ENCODE data around the gene SPINT1. TPM values are rescaled to one million over a fixed set of nuclear protein-coding genes. Genes with fewer than 3 reads are reported as not detected.
A peak's percentile ranks its signal among the peaks of the same experiment; 100 is the strongest.

Gene SPINT1
- total RNA-seq, 1 donor from 2014 or later: 6.0 TPM

DNA sequence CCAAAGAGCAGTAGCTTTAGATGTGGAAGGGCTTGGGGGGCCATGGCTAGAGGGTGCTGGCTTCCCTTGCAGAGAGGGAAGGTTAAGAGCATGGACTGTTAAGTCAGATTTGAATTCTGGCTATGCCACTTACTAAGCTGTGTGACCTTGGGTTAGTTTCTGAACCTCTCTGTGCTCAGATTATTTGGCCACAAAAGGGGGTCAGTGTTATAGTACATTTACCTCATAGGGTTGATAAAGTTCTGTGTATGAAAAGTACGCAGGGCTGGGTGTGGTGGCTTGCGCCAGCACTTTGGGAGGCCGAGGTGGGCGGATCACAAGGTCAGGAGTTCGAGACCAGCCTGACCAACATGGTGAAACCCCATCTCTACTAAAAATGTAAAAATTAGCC, 57.2 kb downstream of the SPINT1 start:
- Mint-ChIP-seq H3K4me1 (ENCODE audit: low read depth, unreplicated experiment) (peaks cover 11% of the 10 kb centered on the region), H3K27ac (ENCODE audit: unreplicated experiment) (no peak overlapping the region), H3K9me3 (ENCODE audit: unreplicated experiment) (peaks cover 5% of the 10 kb centered on the region), H3K36me3 (ENCODE audit: unreplicated experiment) (no peaks in the 10 kb centered on the region), H3K4me3 (ENCODE audit: unreplicated experiment) (peak overlapping the region; percentile 34), H3K27me3 (ENCODE audit: unreplicated experiment) (peaks cover 3% of the 10 kb centered on the region)
- TF ChIP-seq, protein P1, sequence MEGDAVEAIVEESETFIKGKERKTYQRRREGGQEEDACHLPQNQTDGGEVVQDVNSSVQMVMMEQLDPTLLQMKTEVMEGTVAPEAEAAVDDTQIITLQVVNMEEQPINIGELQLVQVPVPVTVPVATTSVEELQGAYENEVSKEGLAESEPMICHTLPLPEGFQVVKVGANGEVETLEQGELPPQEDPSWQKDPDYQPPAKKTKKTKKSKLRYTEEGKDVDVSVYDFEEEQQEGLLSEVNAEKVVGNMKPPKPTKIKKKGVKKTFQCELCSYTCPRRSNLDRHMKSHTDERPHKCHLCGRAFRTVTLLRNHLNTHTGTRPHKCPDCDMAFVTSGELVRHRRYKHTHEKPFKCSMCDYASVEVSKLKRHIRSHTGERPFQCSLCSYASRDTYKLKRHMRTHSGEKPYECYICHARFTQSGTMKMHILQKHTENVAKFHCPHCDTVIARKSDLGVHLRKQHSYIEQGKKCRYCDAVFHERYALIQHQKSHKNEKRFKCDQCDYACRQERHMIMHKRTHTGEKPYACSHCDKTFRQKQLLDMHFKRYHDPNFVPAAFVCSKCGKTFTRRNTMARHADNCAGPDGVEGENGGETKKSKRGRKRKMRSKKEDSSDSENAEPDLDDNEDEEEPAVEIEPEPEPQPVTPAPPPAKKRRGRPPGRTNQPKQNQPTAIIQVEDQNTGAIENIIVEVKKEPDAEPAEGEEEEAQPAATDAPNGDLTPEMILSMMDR (IDR thresholded peaks at IDR 0.05; ENCODE audit: partially characterized antibody, unreplicated experiment): no peak
- DNase-seq: no peak

DNA sequence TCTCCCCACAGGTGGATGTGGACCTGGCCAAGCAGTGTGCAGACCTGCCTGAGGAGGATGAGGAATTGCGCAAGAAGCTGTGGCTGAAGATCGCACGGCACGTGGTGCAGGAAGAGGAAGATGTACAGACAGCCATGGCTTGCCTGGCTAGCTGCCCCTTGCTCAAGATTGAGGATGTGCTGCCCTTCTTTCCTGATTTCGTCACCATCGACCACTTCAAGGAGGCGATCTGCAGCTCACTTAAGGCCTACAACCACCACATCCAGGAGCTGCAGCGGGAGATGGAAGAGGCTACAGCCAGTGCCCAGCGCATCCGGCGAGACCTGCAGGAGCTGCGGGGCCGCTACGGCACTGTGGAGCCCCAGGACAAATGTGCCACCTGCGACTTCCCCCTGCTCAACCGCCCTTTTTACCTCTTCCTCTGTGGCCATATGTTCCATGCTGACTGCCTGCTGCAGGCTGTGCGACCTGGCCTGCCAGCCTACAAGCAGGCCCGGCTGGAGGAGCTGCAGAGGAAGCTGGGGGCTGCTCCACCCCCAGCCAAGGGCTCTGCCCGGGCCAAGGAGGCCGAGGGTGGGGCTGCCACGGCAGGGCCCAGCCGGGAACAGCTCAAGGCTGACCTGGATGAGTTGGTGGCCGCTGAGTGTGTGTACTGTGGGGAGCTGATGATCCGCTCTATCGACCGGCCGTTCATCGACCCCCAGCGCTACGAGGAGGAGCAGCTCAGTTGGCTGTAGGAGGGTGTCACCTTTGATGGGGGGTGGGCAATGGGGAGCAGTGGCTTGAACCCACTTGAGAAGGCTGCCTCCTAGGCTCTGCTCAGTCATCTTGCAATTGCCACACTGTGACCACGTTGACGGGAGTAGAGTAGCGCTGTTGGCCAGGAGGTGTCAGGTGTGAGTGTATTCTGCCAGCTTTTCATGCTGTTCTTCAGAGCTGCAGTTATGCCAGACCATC, 59.0 kb downstream of the SPINT1 start:
- no peaks in the 10 kb centered on the region for H3K36me3 Mint-ChIP-seq (ENCODE audit: unreplicated experiment)
- peaks cover 5% of the 10 kb centered on the region for H3K9me3 Mint-ChIP-seq (ENCODE audit: unreplicated experiment)
- peak overlapping the region; percentile 43 for H3K27ac Mint-ChIP-seq (ENCODE audit: unreplicated experiment)
- H3K27me3 Mint-ChIP-seq (ENCODE audit: unreplicated experiment): peaks cover 3% of the 10 kb centered on the region
- H3K4me3 Mint-ChIP-seq (ENCODE audit: unreplicated experiment): no peak overlapping the region
- no peak for DNase-seq
- peaks cover 11% of the 10 kb centered on the region for H3K4me1 Mint-ChIP-seq (ENCODE audit: low read depth, unreplicated experiment)
- TF ChIP-seq, protein P1 (IDR thresholded peaks at IDR 0.05; ENCODE audit: partially characterized antibody, unreplicated experiment): no peak

DNA sequence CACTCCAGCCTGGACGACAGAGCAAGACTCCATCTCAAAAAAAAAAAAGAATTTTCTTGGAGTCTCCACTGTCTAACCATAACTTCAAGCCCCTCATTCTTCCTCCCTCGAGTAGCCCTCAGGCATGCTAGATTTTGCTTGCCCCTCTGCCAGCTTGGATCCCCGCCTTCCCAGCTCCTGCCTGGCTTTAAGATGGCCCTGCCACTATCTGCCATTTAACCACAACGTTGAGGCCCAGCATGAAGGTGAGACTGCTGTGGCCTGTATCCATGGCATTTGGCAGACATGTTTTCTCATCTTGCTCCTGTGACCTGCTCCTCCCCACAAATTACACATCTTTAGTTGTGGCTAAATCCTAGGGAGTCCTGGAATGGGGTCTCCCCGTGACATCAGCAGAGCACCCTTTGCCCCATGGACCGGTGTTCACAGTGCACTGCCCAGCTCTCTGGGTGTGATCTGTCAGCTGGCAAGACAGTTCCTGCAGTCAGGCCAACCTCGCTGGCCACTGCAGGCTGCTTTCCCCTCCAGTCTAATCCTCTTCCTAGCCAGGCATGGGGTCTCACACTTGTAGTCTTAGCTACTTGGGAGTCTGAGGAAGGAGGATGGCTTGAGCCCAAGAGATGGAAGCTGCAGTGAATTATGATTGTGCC, 60.8 kb downstream of the SPINT1 start:
- TF ChIP-seq, protein P1 (IDR thresholded peaks at IDR 0.05; ENCODE audit: partially characterized antibody, unreplicated experiment): no peak
- no peaks in the 10 kb centered on the region for H3K36me3 Mint-ChIP-seq (ENCODE audit: unreplicated experiment)
- peak overlapping the region; percentile 63 for H3K4me3 Mint-ChIP-seq (ENCODE audit: unreplicated experiment)
- H3K27me3 Mint-ChIP-seq (ENCODE audit: unreplicated experiment): peaks cover 3% of the 10 kb centered on the region
- H3K9me3 Mint-ChIP-seq (ENCODE audit: unreplicated experiment): peaks cover 5% of the 10 kb centered on the region
- no peak for DNase-seq
- H3K27ac Mint-ChIP-seq (ENCODE audit: unreplicated experiment): peak overlapping the region; percentile 17
- peaks cover 21% of the 10 kb centered on the region for H3K4me1 Mint-ChIP-seq (ENCODE audit: low read depth, unreplicated experiment)

DNA sequence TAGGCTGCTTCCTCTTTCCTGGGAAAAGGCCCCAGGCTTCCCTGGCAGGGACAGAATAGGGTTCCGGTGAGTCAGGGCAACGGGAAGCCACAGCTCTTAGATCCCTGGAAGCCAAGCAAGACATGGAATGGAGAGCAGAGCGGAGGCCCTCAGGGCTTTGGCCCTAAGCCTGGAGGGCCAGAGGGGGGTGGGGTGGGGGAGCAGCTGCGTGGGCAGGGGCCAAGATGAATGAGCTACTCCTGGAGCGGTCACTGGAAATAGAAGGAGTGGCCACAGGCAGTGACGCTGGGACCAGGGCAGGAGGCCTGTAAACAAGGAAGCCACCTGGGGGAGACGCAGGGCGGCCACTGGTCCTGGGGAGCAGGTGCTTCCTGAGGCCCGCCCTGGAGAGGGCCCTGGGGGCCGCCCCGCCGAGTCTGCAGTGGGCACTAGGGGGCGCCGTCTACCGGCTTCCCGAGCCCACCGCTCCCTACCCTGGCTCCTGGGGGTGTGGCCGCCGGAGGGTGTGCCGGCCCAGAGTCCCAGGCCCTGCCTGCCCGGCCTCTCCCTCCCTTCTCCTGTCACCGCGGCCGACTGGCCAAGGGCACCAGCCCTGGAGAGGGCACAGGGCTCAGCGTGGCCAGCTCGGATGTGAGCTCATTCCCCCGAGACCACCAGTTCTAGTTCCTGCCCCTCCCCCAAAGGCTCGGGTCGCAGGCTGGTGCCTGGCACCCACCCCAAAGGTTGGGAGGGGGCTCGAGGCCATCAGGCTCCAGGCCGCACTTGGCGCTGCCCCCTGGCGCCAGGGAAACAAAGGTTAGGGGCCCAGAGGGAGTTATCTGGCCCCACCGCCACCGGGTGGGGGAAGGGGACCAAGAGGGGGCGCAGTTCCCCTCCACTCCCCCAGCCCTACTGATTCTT, 62.5 kb downstream of the SPINT1 start:
- Mint-ChIP-seq H3K36me3 (ENCODE audit: unreplicated experiment) (no peaks in the 10 kb centered on the region), H3K4me1 (ENCODE audit: low read depth, unreplicated experiment) (peaks cover 38% of the 10 kb centered on the region), H3K27ac (ENCODE audit: unreplicated experiment) (peak overlapping the region; percentile 85), H3K27me3 (ENCODE audit: unreplicated experiment) (peaks cover 5% of the 10 kb centered on the region), H3K4me3 (ENCODE audit: unreplicated experiment) (peak overlapping the region; percentile 49), H3K9me3 (ENCODE audit: unreplicated experiment) (peaks cover 7% of the 10 kb centered on the region)
- TF ChIP-seq, protein P1 (IDR thresholded peaks at IDR 0.05; ENCODE audit: partially characterized antibody, unreplicated experiment): peak; percentile 96
- DNase-seq: peak; percentile 95

Measured in glutamatergic neuron (in vitro differentiated cells).